ENCODE measurements around the gene KRTAP5-8. TPM values are rescaled to one million over a fixed set of nuclear protein-coding genes. Genes with fewer than 3 reads are reported as not detected.

KRTAP5-8 gene
- total RNA-seq, 1 donor from 2014 or later = not detected

GRCh38 chr11:71555508-71555907, 17.7 kb downstream of the KRTAP5-8 start:
- Histone ChIP-seq H3K4me1 (no peaks in the 10 kb centered on the region), H3K4me3 (no peak overlapping the region), H3K27me3 (no peaks in the 10 kb centered on the region), H3K27ac (no peak overlapping the region), H3K36me3 (no peaks in the 10 kb centered on the region), H3K9me3 (no peaks in the 10 kb centered on the region)
- DNase-seq (ENCODE audit: extremely low spot score in 2 of 2) = no peak
- TF ChIP-seq POLR2AphosphoS5 (IDR thresholded peaks at IDR 0.05; ENCODE audit: insufficient read depth in 1 of 2, low read depth in 1 of 2) = no peak
- TF ChIP-seq CTCF (IDR thresholded peaks at IDR 0.05) = no peak
- TF ChIP-seq POLR2A (IDR thresholded peaks at IDR 0.05) = no peak
- intact Hi-C loops (cut with DNase I) = no loop called here

GRCh38 chr11:71556018-71556417, 18.2 kb downstream of the KRTAP5-8 start:
- no peak overlapping the region for H3K4me3 ChIP-seq
- no peaks in the 10 kb centered on the region for H3K27me3 ChIP-seq
- no peak overlapping the region for H3K27ac ChIP-seq
- intact Hi-C loops (cut with DNase I) = no loop called here
- no peak for DNase-seq (ENCODE audit: extremely low spot score in 2 of 2)
- TF ChIP-seq CTCF (IDR thresholded peaks at IDR 0.05) = no peak
- no peak for TF ChIP-seq POLR2AphosphoS5 (IDR thresholded peaks at IDR 0.05; ENCODE audit: insufficient read depth in 1 of 2, low read depth in 1 of 2)
- no peak for TF ChIP-seq POLR2A (IDR thresholded peaks at IDR 0.05)
- H3K9me3 ChIP-seq = no peaks in the 10 kb centered on the region
- H3K36me3 ChIP-seq = no peaks in the 10 kb centered on the region
- H3K4me1 ChIP-seq = no peaks in the 10 kb centered on the region

GRCh38 chr11:71557257-71557656, 19.4 kb downstream of the KRTAP5-8 start:
- no peaks in the 10 kb centered on the region for H3K27me3 ChIP-seq
- no peaks in the 10 kb centered on the region for H3K36me3 ChIP-seq
- no peak overlapping the region for H3K4me3 ChIP-seq
- no peaks in the 10 kb centered on the region for H3K9me3 ChIP-seq
- TF ChIP-seq POLR2AphosphoS5 (IDR thresholded peaks at IDR 0.05; ENCODE audit: insufficient read depth in 1 of 2, low read depth in 1 of 2) = no peak
- H3K4me1 ChIP-seq = no peaks in the 10 kb centered on the region
- intact Hi-C loops (cut with DNase I) = no loop called here
- no peak overlapping the region for H3K27ac ChIP-seq
- no peak for DNase-seq (ENCODE audit: extremely low spot score in 2 of 2)

- no peaks in the 10 kb centered on the region for H3K9me3 ChIP-seq
- intact Hi-C loops (cut with DNase I) = no loop called here
- no peak for DNase-seq (ENCODE audit: extremely low spot score in 2 of 2)
- H3K27ac ChIP-seq = no peak overlapping the region
- no peaks in the 10 kb centered on the region for H3K27me3 ChIP-seq
- no peaks in the 10 kb centered on the region for H3K4me1 ChIP-seq
- H3K36me3 ChIP-seq = no peaks in the 10 kb centered on the region
- no peak for TF ChIP-seq POLR2A (IDR thresholded peaks at IDR 0.05)
- TF ChIP-seq CTCF (IDR thresholded peaks at IDR 0.05) = no peak
- no peak for TF ChIP-seq POLR2AphosphoS5 (IDR thresholded peaks at IDR 0.05; ENCODE audit: insufficient read depth in 1 of 2, low read depth in 1 of 2)
- no peak overlapping the region for H3K4me3 ChIP-seq
Measured at GRCh38 chr11:71558996-71559395, 21.2 kb downstream of the KRTAP5-8 start.

GRCh38 chr11:71562120-71562519, 24.3 kb downstream of the KRTAP5-8 start:
- Histone ChIP-seq H3K4me3 (no peak overlapping the region), H3K27me3 (no peaks in the 10 kb centered on the region), H3K9me3 (no peaks in the 10 kb centered on the region), H3K4me1 (no peaks in the 10 kb centered on the region), H3K36me3 (no peaks in the 10 kb centered on the region), H3K27ac (no peak overlapping the region)
- TF ChIP-seq CTCF (IDR thresholded peaks at IDR 0.05) (no peak), POLR2AphosphoS5 (IDR thresholded peaks at IDR 0.05; ENCODE audit: insufficient read depth in 1 of 2, low read depth in 1 of 2) (no peak), POLR2A (IDR thresholded peaks at IDR 0.05) (no peak)
- DNase-seq (ENCODE audit: extremely low spot score in 2 of 2) = no peak
- intact Hi-C loops (cut with DNase I) = no loop called here

GRCh38 chr11:71563406-71563805, 25.6 kb downstream of the KRTAP5-8 start:
- Histone ChIP-seq H3K4me3 (no peak overlapping the region), H3K36me3 (no peaks in the 10 kb centered on the region), H3K27me3 (no peaks in the 10 kb centered on the region), H3K27ac (no peak overlapping the region), H3K9me3 (no peaks in the 10 kb centered on the region), H3K4me1 (no peaks in the 10 kb centered on the region)
- TF ChIP-seq CTCF (IDR thresholded peaks at IDR 0.05) = no peak
- TF ChIP-seq POLR2A (IDR thresholded peaks at IDR 0.05) = no peak
- TF ChIP-seq POLR2AphosphoS5 (IDR thresholded peaks at IDR 0.05; ENCODE audit: insufficient read depth in 1 of 2, low read depth in 1 of 2) = no peak
- DNase-seq (ENCODE audit: extremely low spot score in 2 of 2) = no peak
- intact Hi-C loops (cut with DNase I) = no loop called here
